OCI-LY1 (cell line): ENCODE measurements around the gene PLP1.

ENCODE experiments used
- H2AFZ ChIP-seq: fragments of 200-600 bp; sonication (generic), shearing (Covaris generic); 2 replicates; pipeline ENCODE4 v1.6.0; 2014; ENCODE audit warnings: antibody characterized with exemption, mild to moderate bottlenecking, low read length
- H3F3A ChIP-seq: fragments of 200-600 bp; sonication (generic), shearing (Covaris generic); 2 replicates; pipeline ENCODE4 v1.6.0; 2014; ENCODE audit warnings: mild to moderate bottlenecking, antibody characterized with exemption, low read length, moderate library complexity; ENCODE audit not compliant: insufficient read depth
- H3K27ac ChIP-seq: fragments of 200-600 bp; sonication (generic); 2 replicates; pipeline ENCODE4 v1.5.1; 2014; ENCODE audit warnings: low read length, mixed run types, mild to moderate bottlenecking, low read depth; ENCODE audit not compliant: poor library complexity, severe bottlenecking
- H3K27me3 ChIP-seq: fragments of 200-600 bp; sonication (generic); 2 replicates; pipeline ENCODE4 v1.6.0; 2014; ENCODE audit warnings: antibody characterized with exemption, mild to moderate bottlenecking, low read length, moderate library complexity; ENCODE audit not compliant: insufficient read depth
- H3K36me3 ChIP-seq: fragments of 200-600 bp; sonication (generic); 2 replicates; pipeline ENCODE4 v1.6.1; 2014; ENCODE audit warnings: mild to moderate bottlenecking, antibody characterized with exemption, low read length, moderate library complexity, mixed read lengths; ENCODE audit not compliant: insufficient read depth
- H3K4me1 ChIP-seq: fragments of 200-600 bp; sonication (generic); 2 replicates; pipeline ENCODE4 v1.5.1; 2014; ENCODE audit warnings: mild to moderate bottlenecking, low read length, moderate library complexity; ENCODE audit not compliant: insufficient read depth, severe bottlenecking
- H3K4me2 ChIP-seq: fragments of 200-600 bp; sonication (generic), shearing (Covaris generic); 2 replicates; pipeline ENCODE4 v1.6.1; 2014; ENCODE audit warnings: low read length
- H3K4me3 ChIP-seq: fragments of 200-600 bp; sonication (generic); 2 replicates; pipeline ENCODE4 v1.5.1; 2014; ENCODE audit warnings: low read length, low read depth, mild to moderate bottlenecking, mixed read lengths; ENCODE audit not compliant: poor library complexity, severe bottlenecking
- H3K79me2 ChIP-seq: fragments of 200-600 bp; shearing (Covaris generic); 2 replicates; pipeline ENCODE4 v1.6.1; 2016; ENCODE audit warnings: mixed run types, low read length, mixed read lengths; ENCODE audit not compliant: insufficient read depth
- H3K9ac ChIP-seq: fragments of 200-600 bp; sonication (generic), shearing (Covaris generic); 2 replicates; pipeline ENCODE4 v1.6.1; 2014; ENCODE audit warnings: mild to moderate bottlenecking, low read length, mixed read lengths
- H3K9me2 ChIP-seq: fragments of 200-600 bp; sonication (generic), shearing (Covaris generic); 2 replicates; pipeline ENCODE4 v1.6.1; 2014; ENCODE audit warnings: low read depth, mild to moderate bottlenecking, low read length, mixed read lengths
- H3K9me3 ChIP-seq: fragments of 200-600 bp; shearing (Covaris generic); 2 replicates; pipeline ENCODE4 v1.6.1; 2014; ENCODE audit warnings: low read length, mixed read lengths
- H4K20me1 ChIP-seq: fragments of 200-600 bp; sonication (generic), shearing (Covaris generic); 2 replicates; pipeline ENCODE4 v1.6.0; 2016; ENCODE audit warnings: mild to moderate bottlenecking, low read length; ENCODE audit not compliant: insufficient read depth
- CTCF ChIP-seq: fragments of 200-600 bp; sonication (generic), shearing (Covaris generic); IDR thresholded peaks from 2 replicates; pipeline ENCODE4 v1.5.1; 2017; ENCODE audit warnings: mild to moderate bottlenecking, antibody characterized with exemption, low read length, moderate library complexity, mixed read lengths
- EZH2 ChIP-seq: fragments of 200-600 bp; sonication (generic), shearing (Covaris generic); IDR thresholded peaks from 2 replicates; pipeline ENCODE4 v1.8.0; 2017; ENCODE audit warnings: borderline replicate concordance, mixed run types, mild to moderate bottlenecking, antibody characterized with exemption, low read length, moderate library complexity, mixed read lengths

Gene PLP1

GRCh38 chrX:103742339-103742738 lies 34.3 kb upstream of the PLP1 start:
- H2AFZ ChIP-seq, result no peak overlapping the region
- no peak overlapping the region for H3K9ac ChIP-seq
- no peaks in the 10 kb centered on the region for H3K27me3 ChIP-seq
- H3K4me1 ChIP-seq, result no peaks in the 10 kb centered on the region
- no peaks in the 10 kb centered on the region for H3K36me3 ChIP-seq
- no peak overlapping the region for H3K4me3 ChIP-seq
- no peaks in the 10 kb centered on the region for H4K20me1 ChIP-seq
- no peak overlapping the region for H3K27ac ChIP-seq
- H3K9me3 ChIP-seq, result no peaks in the 10 kb centered on the region
- TF ChIP-seq CTCF (no peak), EZH2 (no peak)
- H3F3A ChIP-seq, result no peaks in the 10 kb centered on the region
- no peak overlapping the region for H3K4me2 ChIP-seq
- no peaks in the 10 kb centered on the region for H3K79me2 ChIP-seq
- H3K9me2 ChIP-seq, result no peaks in the 10 kb centered on the region

- Histone ChIP-seq H3K4me3 (no peak overlapping the region), H3F3A (no peaks in the 10 kb centered on the region), H3K4me1 (no peaks in the 10 kb centered on the region), H3K27me3 (no peaks in the 10 kb centered on the region), H4K20me1 (no peaks in the 10 kb centered on the region), H3K27ac (no peak overlapping the region), H2AFZ (no peak overlapping the region), H3K79me2 (no peaks in the 10 kb centered on the region), H3K9ac (no peak overlapping the region), H3K36me3 (no peaks in the 10 kb centered on the region), H3K9me2 (no peaks in the 10 kb centered on the region), H3K9me3 (no peaks in the 10 kb centered on the region), H3K4me2 (no peak overlapping the region)
- no peak for TF ChIP-seq CTCF
- TF ChIP-seq EZH2, result no peak
These were observed 29.5 kb upstream of the PLP1 start for GRCh38 chrX:103747163-103747562.

GRCh38 chrX:103754401-103754800 lies 22.2 kb upstream of the PLP1 start:
- no peak overlapping the region for H2AFZ ChIP-seq
- H3K36me3 ChIP-seq, result no peaks in the 10 kb centered on the region
- H3K9ac ChIP-seq, result no peak overlapping the region
- H3K9me2 ChIP-seq, result no peaks in the 10 kb centered on the region
- no peak overlapping the region for H3K4me2 ChIP-seq
- no peaks in the 10 kb centered on the region for H3K4me1 ChIP-seq
- no peaks in the 10 kb centered on the region for H3F3A ChIP-seq
- no peaks in the 10 kb centered on the region for H3K27me3 ChIP-seq
- no peaks in the 10 kb centered on the region for H4K20me1 ChIP-seq
- H3K4me3 ChIP-seq, result no peak overlapping the region
- H3K9me3 ChIP-seq, result no peaks in the 10 kb centered on the region
- no peak overlapping the region for H3K27ac ChIP-seq
- no peaks in the 10 kb centered on the region for H3K79me2 ChIP-seq
- no peak for TF ChIP-seq EZH2
- TF ChIP-seq CTCF, result no peak
